ENCODE measurements around the gene TAT. TPM values are rescaled to one million over a fixed set of nuclear protein-coding genes. Genes with fewer than 3 reads are reported as not detected.
"Not testable (repeated sequence)": the region's sequence is repeated elsewhere in the genome, so short reads cannot be mapped to it uniquely, and the experiment has no call there.

TAT gene
- polyA plus RNA-seq, 3 donors = not detected

DNA sequence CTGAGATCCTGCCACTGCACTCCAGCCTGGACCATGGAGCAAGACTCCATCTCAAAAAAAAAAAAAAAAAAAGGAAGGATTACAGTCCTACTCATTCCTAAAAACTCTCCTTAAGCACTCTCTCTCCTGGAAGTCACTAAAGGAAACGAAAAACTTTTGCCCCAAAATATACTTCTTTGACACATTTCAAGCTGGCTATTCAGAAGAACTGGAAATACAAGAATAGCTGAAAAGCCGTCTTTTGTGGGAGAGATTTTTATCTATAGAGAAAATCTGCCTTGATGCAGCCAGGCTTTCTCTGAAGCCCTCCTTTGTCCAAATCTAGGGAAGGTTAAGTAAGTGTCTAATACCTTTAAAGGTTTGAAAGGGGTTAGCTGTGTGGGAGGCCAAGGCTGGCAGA, 32.2 kb upstream of the TAT start:
- H3K79me2 ChIP-seq (ENCODE audit: insufficient read depth, low read length) = no peaks in the 10 kb centered on the region
- H3K27ac ChIP-seq (ENCODE audit: low read depth in 1 of 2, low read length in 2 of 2) = no peak overlapping the region
- no peaks in the 10 kb centered on the region for H3K9me3 ChIP-seq (replicated peaks in 1 of 2; ENCODE audit: control insufficient read depth in 1 of 2, insufficient read depth in 1 of 2, low read length in 2 of 2)
- intact Hi-C loops (cut with micrococcal nuclease) = no loop called here
- H4K20me1 ChIP-seq (ENCODE audit: insufficient read depth, low read length) = no peaks in the 10 kb centered on the region
- TF ChIP-seq, protein P1, sequence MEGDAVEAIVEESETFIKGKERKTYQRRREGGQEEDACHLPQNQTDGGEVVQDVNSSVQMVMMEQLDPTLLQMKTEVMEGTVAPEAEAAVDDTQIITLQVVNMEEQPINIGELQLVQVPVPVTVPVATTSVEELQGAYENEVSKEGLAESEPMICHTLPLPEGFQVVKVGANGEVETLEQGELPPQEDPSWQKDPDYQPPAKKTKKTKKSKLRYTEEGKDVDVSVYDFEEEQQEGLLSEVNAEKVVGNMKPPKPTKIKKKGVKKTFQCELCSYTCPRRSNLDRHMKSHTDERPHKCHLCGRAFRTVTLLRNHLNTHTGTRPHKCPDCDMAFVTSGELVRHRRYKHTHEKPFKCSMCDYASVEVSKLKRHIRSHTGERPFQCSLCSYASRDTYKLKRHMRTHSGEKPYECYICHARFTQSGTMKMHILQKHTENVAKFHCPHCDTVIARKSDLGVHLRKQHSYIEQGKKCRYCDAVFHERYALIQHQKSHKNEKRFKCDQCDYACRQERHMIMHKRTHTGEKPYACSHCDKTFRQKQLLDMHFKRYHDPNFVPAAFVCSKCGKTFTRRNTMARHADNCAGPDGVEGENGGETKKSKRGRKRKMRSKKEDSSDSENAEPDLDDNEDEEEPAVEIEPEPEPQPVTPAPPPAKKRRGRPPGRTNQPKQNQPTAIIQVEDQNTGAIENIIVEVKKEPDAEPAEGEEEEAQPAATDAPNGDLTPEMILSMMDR (IDR thresholded peaks at IDR 0.05) = no peak
- H3K4me3 ChIP-seq (replicated peaks in 1 of 3; ENCODE audit: low read depth in 2 of 3, low read length in 3 of 3) = no peak overlapping the region
- H3K27me3 Mint-ChIP-seq (ENCODE audit: low read depth in 3 of 3) = peaks cover 13 to 30% (median 14%) of the 10 kb centered on the region in 3 donors
- no peak overlapping the region for H3K4me2 ChIP-seq (replicated peaks; ENCODE audit: extremely low read depth, low read length, poor library complexity, severe bottlenecking)
- H3K36me3 Mint-ChIP-seq = no peaks in the 10 kb centered on the region
- DNase-seq = no peak
- H3K27ac Mint-ChIP-seq = no peak overlapping the region
- no peaks in the 10 kb centered on the region for H3K4me1 Mint-ChIP-seq
- H3K4me1 ChIP-seq (ENCODE audit: control insufficient read depth in 1 of 2, insufficient read depth in 2 of 2, low read length in 2 of 2) = no peaks in the 10 kb centered on the region
- H3K4me3 Mint-ChIP-seq = no peak overlapping the region
- WGBS (ENCODE audit: insufficient coverage) = no CpG with 5 or more reads among the region's 2 CpGs
- H3K27me3 ChIP-seq (ENCODE audit: control insufficient read depth in 2 of 2, insufficient read depth in 2 of 2, low read length in 2 of 2) = peaks cover 0 to 3% of the 10 kb centered on the region in 2 donors
- H3K9me3 Mint-ChIP-seq = peaks cover 0 to 4% (median 0%) of the 10 kb centered on the region in 7 donors
- H3K9ac ChIP-seq (ENCODE audit: insufficient read depth, low read length, poor library complexity, severe bottlenecking) = no peak overlapping the region
- H3K36me3 ChIP-seq (replicated peaks in 1 of 2; ENCODE audit: control insufficient read depth in 1 of 2, insufficient read depth in 2 of 2, low read length in 2 of 2) = no peaks in the 10 kb centered on the region
- no peak overlapping the region for H2AFZ ChIP-seq (ENCODE audit: insufficient read depth, low read depth, low read length, poor library complexity, severe bottlenecking)

DNA sequence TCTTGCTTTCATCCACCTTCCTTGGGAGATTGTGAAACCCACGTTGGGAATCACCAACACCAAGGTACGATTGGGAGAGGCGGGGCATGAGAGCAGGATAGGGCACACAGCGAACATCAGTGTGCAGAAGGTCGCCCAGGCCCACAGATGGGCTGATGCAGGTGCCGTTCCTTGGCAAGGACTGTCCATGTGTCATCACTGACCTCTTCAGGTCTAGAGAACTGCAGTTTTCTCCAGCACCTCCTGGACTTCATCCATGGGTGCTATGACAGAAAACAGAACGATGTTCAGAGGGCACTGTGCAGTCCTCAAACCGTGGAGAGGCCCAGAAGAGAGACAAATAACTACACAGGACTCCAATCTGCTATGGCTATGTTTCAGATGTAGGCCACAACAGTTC, 23.9 kb upstream of the TAT start:
- Mint-ChIP-seq H3K36me3 (no peaks in the 10 kb centered on the region), H3K27me3 (ENCODE audit: low read depth in 3 of 3) (peaks cover 0 to 12% (median 3%) of the 10 kb centered on the region in 3 donors), H3K4me3 (no peak overlapping the region), H3K9me3 (peaks cover 0 to 7% (median 3%) of the 10 kb centered on the region in 7 donors), H3K4me1 (no peaks in the 10 kb centered on the region), H3K27ac (no peak overlapping the region)
- Histone ChIP-seq H4K20me1 (ENCODE audit: insufficient read depth, low read length) (no peaks in the 10 kb centered on the region), H3K27ac (ENCODE audit: low read depth in 1 of 2, low read length in 2 of 2) (no peak overlapping the region), H3K36me3 (replicated peaks in 1 of 2; ENCODE audit: control insufficient read depth in 1 of 2, insufficient read depth in 2 of 2, low read length in 2 of 2) (no peaks in the 10 kb centered on the region), H3K4me1 (ENCODE audit: control insufficient read depth in 1 of 2, insufficient read depth in 2 of 2, low read length in 2 of 2) (no peaks in the 10 kb centered on the region), H3K4me2 (replicated peaks; ENCODE audit: extremely low read depth, low read length, poor library complexity, severe bottlenecking) (no peak overlapping the region), H2AFZ (ENCODE audit: insufficient read depth, low read depth, low read length, poor library complexity, severe bottlenecking) (no peak overlapping the region), H3K27me3 (ENCODE audit: control insufficient read depth in 2 of 2, insufficient read depth in 2 of 2, low read length in 2 of 2) (no peaks in the 10 kb centered on the region), H3K4me3 (replicated peaks in 1 of 3; ENCODE audit: low read depth in 2 of 3, low read length in 3 of 3) (no peak overlapping the region), H3K79me2 (ENCODE audit: insufficient read depth, low read length) (no peaks in the 10 kb centered on the region), H3K9me3 (replicated peaks in 1 of 2; ENCODE audit: control insufficient read depth in 1 of 2, insufficient read depth in 1 of 2, low read length in 2 of 2) (no peaks in the 10 kb centered on the region), H3K9ac (ENCODE audit: insufficient read depth, low read length, poor library complexity, severe bottlenecking) (no peak overlapping the region)
- TF ChIP-seq, protein P1 (IDR thresholded peaks at IDR 0.05) = no peak
- DNase-seq = no peak
- WGBS (ENCODE audit: insufficient coverage) = 83% methylated on average over 8 of the region's 8 CpGs
- intact Hi-C loops (cut with micrococcal nuclease) = no loop called here

DNA sequence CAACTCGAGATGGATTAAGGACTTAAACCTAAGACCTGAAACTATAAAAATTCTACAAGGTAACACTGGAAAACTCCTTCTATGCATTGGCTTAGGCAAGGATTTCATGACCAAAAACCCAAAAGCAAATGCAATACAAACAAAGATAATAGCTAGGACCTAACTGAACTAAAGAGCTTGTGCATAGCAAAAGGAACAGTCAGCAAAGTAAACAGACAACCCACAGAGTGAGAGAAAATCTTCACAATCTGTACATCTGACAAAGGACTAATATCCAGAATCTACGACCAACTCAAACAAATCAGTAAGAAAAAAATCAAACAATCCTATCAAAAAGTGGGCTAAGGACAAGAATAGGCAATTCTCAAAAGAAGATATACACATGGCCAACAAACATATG, 21.5 kb upstream of the TAT start:
- H3K4me1 Mint-ChIP-seq; H3K4me2 ChIP-seq (replicated peaks; ENCODE audit: extremely low read depth, low read length, poor library complexity, severe bottlenecking); H3K36me3 Mint-ChIP-seq; H3K4me3 Mint-ChIP-seq; H3K4me3 ChIP-seq (replicated peaks in 1 of 3; ENCODE audit: low read depth in 2 of 3, low read length in 3 of 3); H3K9me3 Mint-ChIP-seq; H4K20me1 ChIP-seq (ENCODE audit: insufficient read depth, low read length); H3K4me1 ChIP-seq (ENCODE audit: control insufficient read depth in 1 of 2, insufficient read depth in 2 of 2, low read length in 2 of 2); H3K27me3 ChIP-seq (ENCODE audit: control insufficient read depth in 2 of 2, insufficient read depth in 2 of 2, low read length in 2 of 2); H3K27ac ChIP-seq (ENCODE audit: low read depth in 1 of 2, low read length in 2 of 2); intact Hi-C loops (cut with micrococcal nuclease); H3K9ac ChIP-seq (ENCODE audit: insufficient read depth, low read length, poor library complexity, severe bottlenecking); H3K9me3 ChIP-seq (replicated peaks in 1 of 2; ENCODE audit: control insufficient read depth in 1 of 2, insufficient read depth in 1 of 2, low read length in 2 of 2); H3K27ac Mint-ChIP-seq; H2AFZ ChIP-seq (ENCODE audit: insufficient read depth, low read depth, low read length, poor library complexity, severe bottlenecking); H3K36me3 ChIP-seq (replicated peaks in 1 of 2; ENCODE audit: control insufficient read depth in 1 of 2, insufficient read depth in 2 of 2, low read length in 2 of 2); DNase-seq; H3K79me2 ChIP-seq (ENCODE audit: insufficient read depth, low read length): not testable (repeated sequence)
- 80% methylated on average over 1 of the region's 2 CpGs for WGBS (ENCODE audit: insufficient coverage)
- H3K27me3 Mint-ChIP-seq (ENCODE audit: low read depth in 3 of 3) = peaks cover 4 to 14% (median 12%) of the 10 kb centered on the region in 3 donors

Data from CD14-positive monocyte (primary cell).